ENCODE data around the gene COL18A1. TPM values are rescaled to one million over a fixed set of nuclear protein-coding genes. Genes with fewer than 3 reads are reported as not detected.
A peak's percentile ranks its signal among the peaks of the same experiment; 100 is the strongest.

The COL18A1 gene
- total and polyA plus RNA-seq, 9 of the 15 experiments (the other 6 are each of a cell fraction or from before 2014, with no cell fraction given) = 0.14 to 16.4 (median 2.0) TPM

GRCh38 chr21:45410865-45411809 is 6.2 kb downstream of the COL18A1 start (continued):
- TF ChIP-seq ZNF586 (CRISPR knock-in tag; conservative IDR thresholded peaks at IDR 0.05) (no peak), ETS2 (tag; IDR thresholded peaks at IDR 0.05; ENCODE audit: borderline replicate concordance, poor library complexity, severe bottlenecking) (no peak), NCOA2 (IDR thresholded peaks at IDR 0.05; ENCODE audit: partially characterized antibody in 2 of 2) (no peak), MEIS2 (IDR thresholded peaks at IDR 0.05; ENCODE audit: partially characterized antibody) (peak; percentile 81), HEY1 (CRISPR knock-in tag; IDR thresholded peaks at IDR 0.05; ENCODE audit: borderline replicate concordance) (no peak), ETS1 (conservative IDR thresholded peaks at IDR 0.05; ENCODE audit: control insufficient read depth, low read depth, low read length) (peak; percentile 94), PTBP1 (IDR thresholded peaks at IDR 0.05; ENCODE audit: low read depth, low read length) (no peak), MTF1 (CRISPR knock-in tag; IDR thresholded peaks at IDR 0.05; ENCODE audit: borderline replicate concordance) (no peak), MCM5 (IDR thresholded peaks at IDR 0.05; ENCODE audit: low read depth) (no peak), XRCC3 (IDR thresholded peaks at IDR 0.05) (no peak), MAFG (tag; conservative IDR thresholded peaks at IDR 0.05) (peak; percentile 46; the same call in 1 of the 2 replicates), ZNF324 (CRISPR knock-in tag; IDR thresholded peaks at IDR 0.05) (no peak), KAT7 (CRISPR knock-in tag; IDR thresholded peaks at IDR 0.05; ENCODE audit: borderline replicate concordance) (no peak; the same call in 1 of the 2 replicates), ZNF507 (tag; conservative IDR thresholded peaks at IDR 0.05) (no peak), RBM25 (IDR thresholded peaks at IDR 0.05; ENCODE audit: low read depth, low read length, severe bottlenecking) (no peak), XRCC4 (IDR thresholded peaks at IDR 0.05; ENCODE audit: extremely low read depth, insufficient read depth, insufficient read length) (no peak), TEAD1 (CRISPR knock-in tag; IDR thresholded peaks at IDR 0.05) (peak in 1 of 2 experiments; percentile 76; a peak in 2 of 4 replicates), CREBBP (IDR thresholded peaks at IDR 0.05; ENCODE audit: low read depth, low read length) (no peak), MAFK (IDR thresholded peaks at IDR 0.05; ENCODE audit: low read length) (peak; percentile 73), SMARCE1 (IDR thresholded peaks at IDR 0.05) (peak; percentile 92), NCOA6 (IDR thresholded peaks at IDR 0.05) (no peak), SRF (CRISPR knock-in tag; IDR thresholded peaks at IDR 0.05) (0 out of 4 replicates have a peak, but pooled peaks of 1 of the 2 experiments have one; percentile 37), NR4A1 (CRISPR knock-in tag; IDR thresholded peaks at IDR 0.05) (no peak), NR4A1 (tag; IDR thresholded peaks at IDR 0.05) (peak; percentile 90)
- TF ChIP-seq, protein P1, sequence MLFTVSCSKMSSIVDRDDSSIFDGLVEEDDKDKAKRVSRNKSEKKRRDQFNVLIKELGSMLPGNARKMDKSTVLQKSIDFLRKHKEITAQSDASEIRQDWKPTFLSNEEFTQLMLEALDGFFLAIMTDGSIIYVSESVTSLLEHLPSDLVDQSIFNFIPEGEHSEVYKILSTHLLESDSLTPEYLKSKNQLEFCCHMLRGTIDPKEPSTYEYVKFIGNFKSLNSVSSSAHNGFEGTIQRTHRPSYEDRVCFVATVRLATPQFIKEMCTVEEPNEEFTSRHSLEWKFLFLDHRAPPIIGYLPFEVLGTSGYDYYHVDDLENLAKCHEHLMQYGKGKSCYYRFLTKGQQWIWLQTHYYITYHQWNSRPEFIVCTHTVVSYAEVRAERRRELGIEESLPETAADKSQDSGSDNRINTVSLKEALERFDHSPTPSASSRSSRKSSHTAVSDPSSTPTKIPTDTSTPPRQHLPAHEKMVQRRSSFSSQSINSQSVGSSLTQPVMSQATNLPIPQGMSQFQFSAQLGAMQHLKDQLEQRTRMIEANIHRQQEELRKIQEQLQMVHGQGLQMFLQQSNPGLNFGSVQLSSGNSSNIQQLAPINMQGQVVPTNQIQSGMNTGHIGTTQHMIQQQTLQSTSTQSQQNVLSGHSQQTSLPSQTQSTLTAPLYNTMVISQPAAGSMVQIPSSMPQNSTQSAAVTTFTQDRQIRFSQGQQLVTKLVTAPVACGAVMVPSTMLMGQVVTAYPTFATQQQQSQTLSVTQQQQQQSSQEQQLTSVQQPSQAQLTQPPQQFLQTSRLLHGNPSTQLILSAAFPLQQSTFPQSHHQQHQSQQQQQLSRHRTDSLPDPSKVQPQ (CRISPR knock-in tag; IDR thresholded peaks at IDR 0.05; ENCODE audit: borderline replicate concordance) = no peak
